WTC11 (cell line): ENCODE results near the gene LTBP3. TPM values are rescaled to one million over a fixed set of nuclear protein-coding genes. Genes with fewer than 3 reads are reported as not detected.

Experiments
- ATAC-seq: fragments of 200-7000 bp; cut with Tn5 transposase; 2 replicates; pipeline ENCODE4 v1.10.0; 2021; ENCODE audit warnings: mild to moderate bottlenecking, moderate library complexity
- CTCF ChIA-PET: fragments of 300-600 bp; sonication (Branson Sonifier 250); formaldehyde crosslinking; loops from one replicate; lab custom pipeline; 2021; ENCODE audit warnings: antibody characterized with exemption; lab: Charles Lee
- POLR2A ChIA-PET: fragments of 350-600 bp; sonication (Branson Sonifier 250); formaldehyde crosslinking; loops from one replicate; lab custom pipeline; 2021; ENCODE audit warnings: antibody characterized with exemption; lab: Charles Lee
- DNase-seq: peaks from one replicate; pipeline ENCODE4 v3.0.0; 2021; ENCODE audit warnings: low spot score
- H3K27ac Mint-ChIP-seq: 2 replicates; pipeline ENCODE4 v1.8.0; 2021; ENCODE audit warnings: mixed read lengths
- H3K27me3 Mint-ChIP-seq: 2 replicates; pipeline ENCODE4 v1.8.0; 2021; ENCODE audit warnings: low read depth, mild to moderate bottlenecking, moderate library complexity, mixed read lengths
- H3K36me3 Mint-ChIP-seq: 2 replicates; pipeline ENCODE4 v1.8.0; 2021; ENCODE audit warnings: mixed read lengths
- H3K4me1 Mint-ChIP-seq: 2 replicates; pipeline ENCODE4 v1.8.0; 2022; ENCODE audit warnings: mixed read lengths
- H3K4me3 Mint-ChIP-seq: 2 replicates; pipeline ENCODE4 v1.8.0; 2021; ENCODE audit warnings: mild to moderate bottlenecking, moderate library complexity, mixed read lengths
- H3K9me3 Mint-ChIP-seq: 2 replicates; pipeline ENCODE4 v1.8.0; 2021; ENCODE audit warnings: mixed read lengths
- CBFB ChIP-seq: sonication (generic); formaldehyde crosslinking; IDR thresholded peaks from 2 replicates; pipeline ENCODE4 v1.8.1; 2022; ENCODE audit warnings: mild to moderate bottlenecking, low read depth, missing genetic modification reagents
- KAT7 ChIP-seq: sonication (generic); formaldehyde crosslinking; IDR thresholded peaks from 2 replicates; pipeline ENCODE4 v1.8.1; 2023; ENCODE audit warnings: missing genetic modification reagents, mild to moderate bottlenecking, borderline replicate concordance
- NR2C2 ChIP-seq: sonication (generic); formaldehyde crosslinking; IDR thresholded peaks from 2 replicates; pipeline ENCODE4 v1.8.0; 2022; ENCODE audit warnings: mild to moderate bottlenecking, missing genetic modification reagents
- TCF7 ChIP-seq: sonication (generic); formaldehyde crosslinking; IDR thresholded peaks from 2 replicates; pipeline ENCODE4 v1.8.0; 2022; ENCODE audit warnings: mild to moderate bottlenecking, low read depth, missing genetic modification reagents, moderate library complexity
- TP53 ChIP-seq: sonication (generic); formaldehyde crosslinking; IDR thresholded peaks from 2 replicates; pipeline ENCODE4 v1.8.1; 2023; ENCODE audit warnings: mild to moderate bottlenecking, missing genetic modification reagents
- ZNF263 ChIP-seq: sonication (generic); formaldehyde crosslinking; IDR thresholded peaks from 2 replicates; pipeline ENCODE4 v1.8.1; 2022; ENCODE audit warnings: low read depth, mild to moderate bottlenecking, moderate library complexity, missing genetic modification reagents
- ZNF423 ChIP-seq: fragments of 250-450 bp; sonication (Bioruptor Pico); IDR thresholded peaks from 2 replicates; pipeline ENCODE4 v2.1.2; 2022; ENCODE audit warnings: mild to moderate bottlenecking, moderate library complexity
- total RNA-seq: library from RNA; stranded (reverse); gene quantifications from 3 replicates; pipeline ENCODE4 v1.2.3, GENCODE V29; 2021
- TF ChIP-seq, protein P1 (sequence below): sonication (generic); formaldehyde crosslinking; IDR thresholded peaks from 2 replicates; pipeline ENCODE4 v1.8.1; 2023; ENCODE audit warnings: mild to moderate bottlenecking, missing genetic modification reagents, borderline replicate concordance
- TF ChIP-seq, protein P2 (sequence below): sonication (generic); formaldehyde crosslinking; IDR thresholded peaks from 2 replicates; pipeline ENCODE4 v1.8.0; 2022; ENCODE audit warnings: mild to moderate bottlenecking, missing genetic modification reagents
- TF ChIP-seq, protein P3 (sequence below): sonication (generic); formaldehyde crosslinking; IDR thresholded peaks from 2 replicates; pipeline ENCODE4 v1.8.1; 2023; ENCODE audit warnings: mild to moderate bottlenecking, missing genetic modification reagents, moderate library complexity
- TF ChIP-seq, protein P4 (sequence below): sonication (generic); formaldehyde crosslinking; IDR thresholded peaks from 2 replicates; pipeline ENCODE4 v1.8.1; 2023; ENCODE audit warnings: mild to moderate bottlenecking, missing genetic modification reagents
- TF ChIP-seq, protein P5 (sequence below): sonication (generic); formaldehyde crosslinking; IDR thresholded peaks from 2 replicates; pipeline ENCODE4 v1.8.0; 2022; ENCODE audit warnings: mild to moderate bottlenecking, missing genetic modification reagents
- TF ChIP-seq, protein P6 (sequence below): fragments of 250-450 bp; sonication (Bioruptor Pico); IDR thresholded peaks from 2 replicates; pipeline ENCODE4 v1.8.0; 2021; ENCODE audit warnings: mild to moderate bottlenecking
- TF ChIP-seq, protein P7 (sequence below): sonication (generic); formaldehyde crosslinking; conservative IDR thresholded peaks from 2 replicates; pipeline ENCODE4 v1.8.1; 2022; ENCODE audit warnings: mild to moderate bottlenecking, missing genetic modification reagents
- TF ChIP-seq, protein P8 (sequence below): fragments of 250-450 bp; sonication (Bioruptor Pico); IDR thresholded peaks from 2 replicates; pipeline ENCODE4 v2.1.2; 2022; ENCODE audit warnings: mild to moderate bottlenecking, moderate library complexity
- TF ChIP-seq, protein P9 (sequence below): fragments of 200-600 bp; IDR thresholded peaks from 2 replicates; pipeline ENCODE4 v1.8.0; 2022; ENCODE audit warnings: antibody characterized with exemption

Gene LTBP3
- total RNA-seq, 1 experiment from 2014 or later, result 20.7 TPM

DNA sequence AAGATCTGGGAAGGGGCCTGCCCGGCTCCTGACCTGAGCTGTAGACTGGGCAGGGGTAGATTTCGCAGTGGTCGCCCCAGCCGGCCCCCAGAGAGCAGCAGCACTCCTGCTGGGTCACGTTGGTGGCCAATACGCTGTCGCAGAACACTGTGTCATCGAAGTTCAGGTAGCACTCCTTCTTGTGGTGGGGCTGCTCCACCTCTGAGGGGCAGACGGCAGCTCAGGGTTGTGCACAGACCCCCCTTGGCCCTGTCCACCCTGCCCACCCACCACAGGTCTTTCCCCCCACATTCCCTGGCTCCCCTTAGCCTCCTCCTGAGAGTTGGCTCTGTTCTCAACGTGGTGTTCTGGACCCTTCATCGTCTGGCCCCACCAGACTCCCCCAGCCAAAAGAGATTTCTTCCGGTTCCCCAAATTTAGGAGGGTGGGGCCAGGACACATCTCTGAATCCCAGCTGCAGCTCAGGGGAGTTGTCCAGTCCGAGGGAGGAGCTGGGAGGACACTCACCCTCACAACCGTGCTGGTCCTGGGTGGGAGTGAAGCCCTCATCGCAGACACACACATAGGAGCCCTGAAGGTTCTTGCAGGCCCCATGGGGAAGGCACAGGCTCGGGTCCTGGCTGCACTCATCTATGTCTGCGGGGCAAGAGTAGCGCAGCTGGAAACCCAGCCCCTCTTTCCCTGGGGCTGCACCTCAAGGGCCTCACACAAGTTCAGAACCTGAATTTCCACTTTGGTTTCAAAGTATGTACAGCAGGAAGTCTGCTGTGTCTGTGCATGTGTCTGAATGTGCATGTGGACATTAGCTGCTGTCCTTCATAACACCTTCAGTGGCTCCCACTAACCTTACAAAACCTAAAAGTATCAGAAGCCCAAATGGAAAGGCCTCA is 16.8 kb downstream of the LTBP3 start:
- ChIA-PET POLR2A (interaction anchor here (0.6 to 2.1 kb wide), 13 partner anchors 11 to 1262 kb away, joined by 3 to 10 read pairs (median 4); partner anchors contain the start of genes FAM89B, MALAT1 and ZNRD2), CTCF (interaction anchor here (0.6 to 10.3 kb wide), 55 partner anchors 8 to 911 kb away, joined by 3 to 271 read pairs (median 5); partner anchors contain the start of genes CDC42EP2, DPF2, EHBP1L1 and FAM89B)
- Mint-ChIP-seq H3K36me3 (no peaks in the 10 kb centered on the region), H3K4me3 (peak overlapping the region; percentile 68), H3K27ac (no peak overlapping the region), H3K4me1 (peaks cover 10% of the 10 kb centered on the region), H3K9me3 (no peaks in the 10 kb centered on the region), H3K27me3 (peaks cover 68% of the 10 kb centered on the region)
- TF ChIP-seq TP53 (CRISPR knock-in tag), result 0 out of 2 replicates have a peak, but pooled peaks have one; percentile 50
- TF ChIP-seq, protein P1, sequence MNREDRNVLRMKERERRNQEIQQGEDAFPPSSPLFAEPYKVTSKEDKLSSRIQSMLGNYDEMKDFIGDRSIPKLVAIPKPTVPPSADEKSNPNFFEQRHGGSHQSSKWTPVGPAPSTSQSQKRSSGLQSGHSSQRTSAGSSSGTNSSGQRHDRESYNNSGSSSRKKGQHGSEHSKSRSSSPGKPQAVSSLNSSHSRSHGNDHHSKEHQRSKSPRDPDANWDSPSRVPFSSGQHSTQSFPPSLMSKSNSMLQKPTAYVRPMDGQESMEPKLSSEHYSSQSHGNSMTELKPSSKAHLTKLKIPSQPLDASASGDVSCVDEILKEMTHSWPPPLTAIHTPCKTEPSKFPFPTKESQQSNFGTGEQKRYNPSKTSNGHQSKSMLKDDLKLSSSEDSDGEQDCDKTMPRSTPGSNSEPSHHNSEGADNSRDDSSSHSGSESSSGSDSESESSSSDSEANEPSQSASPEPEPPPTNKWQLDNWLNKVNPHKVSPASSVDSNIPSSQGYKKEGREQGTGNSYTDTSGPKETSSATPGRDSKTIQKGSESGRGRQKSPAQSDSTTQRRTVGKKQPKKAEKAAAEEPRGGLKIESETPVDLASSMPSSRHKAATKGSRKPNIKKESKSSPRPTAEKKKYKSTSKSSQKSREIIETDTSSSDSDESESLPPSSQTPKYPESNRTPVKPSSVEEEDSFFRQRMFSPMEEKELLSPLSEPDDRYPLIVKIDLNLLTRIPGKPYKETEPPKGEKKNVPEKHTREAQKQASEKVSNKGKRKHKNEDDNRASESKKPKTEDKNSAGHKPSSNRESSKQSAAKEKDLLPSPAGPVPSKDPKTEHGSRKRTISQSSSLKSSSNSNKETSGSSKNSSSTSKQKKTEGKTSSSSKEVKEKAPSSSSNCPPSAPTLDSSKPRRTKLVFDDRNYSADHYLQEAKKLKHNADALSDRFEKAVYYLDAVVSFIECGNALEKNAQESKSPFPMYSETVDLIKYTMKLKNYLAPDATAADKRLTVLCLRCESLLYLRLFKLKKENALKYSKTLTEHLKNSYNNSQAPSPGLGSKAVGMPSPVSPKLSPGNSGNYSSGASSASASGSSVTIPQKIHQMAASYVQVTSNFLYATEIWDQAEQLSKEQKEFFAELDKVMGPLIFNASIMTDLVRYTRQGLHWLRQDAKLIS (CRISPR knock-in tag), result no peak
- ATAC-seq (peak; percentile 35), DNase-seq (no peak)

DNA sequence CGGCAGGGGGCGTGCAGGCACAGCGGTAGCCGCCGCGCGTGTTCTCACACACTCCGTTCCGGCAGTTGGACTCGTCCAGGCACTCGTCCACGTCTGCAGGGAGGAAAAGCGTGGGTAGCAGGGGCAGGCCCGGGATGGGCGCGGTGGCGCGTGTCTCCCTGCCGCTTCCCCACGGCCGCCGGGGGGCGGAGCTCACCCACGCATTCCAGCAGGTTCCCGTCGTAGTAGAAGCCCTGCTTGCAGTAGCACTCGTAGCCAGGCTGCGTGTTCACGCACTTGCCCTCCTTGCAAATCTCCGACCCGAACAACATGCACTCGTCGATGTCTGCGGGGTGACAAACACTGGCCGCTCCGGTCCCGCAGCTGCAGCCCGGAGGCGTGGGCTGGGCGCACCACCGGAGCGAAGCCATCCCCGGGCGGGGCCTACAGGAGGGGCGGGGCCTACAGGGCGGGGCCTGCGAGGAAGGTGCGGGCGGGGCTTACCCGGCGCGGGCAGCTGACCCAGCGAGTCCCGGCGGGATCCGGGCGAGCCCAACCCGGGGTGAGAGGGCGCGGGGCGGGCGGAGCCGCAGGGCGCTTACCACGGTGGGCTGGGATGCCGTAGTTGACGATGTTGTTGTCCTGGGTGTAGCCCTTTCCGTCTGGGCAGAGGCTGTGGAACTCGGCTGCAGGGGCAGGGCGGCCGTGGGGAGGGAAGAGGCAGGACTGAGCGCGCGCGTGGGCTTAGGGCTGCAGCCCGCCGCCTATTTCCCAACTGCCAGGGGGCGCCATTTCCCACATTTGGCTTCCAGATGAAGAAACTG is 17.7 kb downstream of the LTBP3 start:
- Mint-ChIP-seq H3K27ac (no peak overlapping the region), H3K4me1 (peaks cover 3% of the 10 kb centered on the region), H3K4me3 (peak overlapping the region; percentile 68), H3K27me3 (peaks cover 60% of the 10 kb centered on the region), H3K36me3 (no peaks in the 10 kb centered on the region), H3K9me3 (no peaks in the 10 kb centered on the region)
- POLR2A ChIA-PET, result interaction anchor here (0.6 to 2.1 kb wide), 16 partner anchors 12 to 1261 kb away, joined by 3 to 10 read pairs (median 4); partner anchors contain the start of genes FAM89B, MALAT1, PCNX3 and SCYL1
- CTCF ChIA-PET, result interaction anchor here (0.6 to 10.3 kb wide), 67 partner anchors 9 to 910 kb away, joined by 3 to 271 read pairs (median 4); partner anchors contain the start of genes CDC42EP2, DPF2, EHBP1L1 and FAM89B
- DNase-seq, result peak; percentile 93
- peak; percentile 83 for ATAC-seq
- no peak for TF ChIP-seq KAT7
- TF ChIP-seq, protein P2, sequence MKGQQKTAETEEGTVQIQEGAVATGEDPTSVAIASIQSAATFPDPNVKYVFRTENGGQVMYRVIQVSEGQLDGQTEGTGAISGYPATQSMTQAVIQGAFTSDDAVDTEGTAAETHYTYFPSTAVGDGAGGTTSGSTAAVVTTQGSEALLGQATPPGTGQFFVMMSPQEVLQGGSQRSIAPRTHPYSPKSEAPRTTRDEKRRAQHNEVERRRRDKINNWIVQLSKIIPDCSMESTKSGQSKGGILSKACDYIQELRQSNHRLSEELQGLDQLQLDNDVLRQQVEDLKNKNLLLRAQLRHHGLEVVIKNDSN (CRISPR knock-in tag), result peak; percentile 31; the same call in 1 of the 2 replicates
- TF ChIP-seq ZNF423 (CRISPR knock-in tag), result peak; percentile 30; the same call in 1 of the 2 replicates
- TF ChIP-seq TCF7, result no peak
- TF ChIP-seq, protein P3, sequence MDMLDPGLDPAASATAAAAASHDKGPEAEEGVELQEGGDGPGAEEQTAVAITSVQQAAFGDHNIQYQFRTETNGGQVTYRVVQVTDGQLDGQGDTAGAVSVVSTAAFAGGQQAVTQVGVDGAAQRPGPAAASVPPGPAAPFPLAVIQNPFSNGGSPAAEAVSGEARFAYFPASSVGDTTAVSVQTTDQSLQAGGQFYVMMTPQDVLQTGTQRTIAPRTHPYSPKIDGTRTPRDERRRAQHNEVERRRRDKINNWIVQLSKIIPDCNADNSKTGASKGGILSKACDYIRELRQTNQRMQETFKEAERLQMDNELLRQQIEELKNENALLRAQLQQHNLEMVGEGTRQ (CRISPR knock-in tag), result peak; percentile 68
- TF ChIP-seq, protein P4, sequence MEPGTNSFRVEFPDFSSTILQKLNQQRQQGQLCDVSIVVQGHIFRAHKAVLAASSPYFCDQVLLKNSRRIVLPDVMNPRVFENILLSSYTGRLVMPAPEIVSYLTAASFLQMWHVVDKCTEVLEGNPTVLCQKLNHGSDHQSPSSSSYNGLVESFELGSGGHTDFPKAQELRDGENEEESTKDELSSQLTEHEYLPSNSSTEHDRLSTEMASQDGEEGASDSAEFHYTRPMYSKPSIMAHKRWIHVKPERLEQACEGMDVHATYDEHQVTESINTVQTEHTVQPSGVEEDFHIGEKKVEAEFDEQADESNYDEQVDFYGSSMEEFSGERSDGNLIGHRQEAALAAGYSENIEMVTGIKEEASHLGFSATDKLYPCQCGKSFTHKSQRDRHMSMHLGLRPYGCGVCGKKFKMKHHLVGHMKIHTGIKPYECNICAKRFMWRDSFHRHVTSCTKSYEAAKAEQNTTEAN (CRISPR knock-in tag), result 0 out of 2 replicates have a peak, but pooled peaks have one; percentile 39
- TF ChIP-seq NR2C2, result 0 out of 2 replicates have a peak, but pooled peaks have one; percentile 42
- TF ChIP-seq, protein P5, sequence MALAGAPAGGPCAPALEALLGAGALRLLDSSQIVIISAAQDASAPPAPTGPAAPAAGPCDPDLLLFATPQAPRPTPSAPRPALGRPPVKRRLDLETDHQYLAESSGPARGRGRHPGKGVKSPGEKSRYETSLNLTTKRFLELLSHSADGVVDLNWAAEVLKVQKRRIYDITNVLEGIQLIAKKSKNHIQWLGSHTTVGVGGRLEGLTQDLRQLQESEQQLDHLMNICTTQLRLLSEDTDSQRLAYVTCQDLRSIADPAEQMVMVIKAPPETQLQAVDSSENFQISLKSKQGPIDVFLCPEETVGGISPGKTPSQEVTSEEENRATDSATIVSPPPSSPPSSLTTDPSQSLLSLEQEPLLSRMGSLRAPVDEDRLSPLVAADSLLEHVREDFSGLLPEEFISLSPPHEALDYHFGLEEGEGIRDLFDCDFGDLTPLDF (CRISPR knock-in tag), result 0 out of 2 replicates have a peak, but pooled peaks have one; percentile 22
- no peak for TF ChIP-seq ZNF263
- TF ChIP-seq, protein P6, sequence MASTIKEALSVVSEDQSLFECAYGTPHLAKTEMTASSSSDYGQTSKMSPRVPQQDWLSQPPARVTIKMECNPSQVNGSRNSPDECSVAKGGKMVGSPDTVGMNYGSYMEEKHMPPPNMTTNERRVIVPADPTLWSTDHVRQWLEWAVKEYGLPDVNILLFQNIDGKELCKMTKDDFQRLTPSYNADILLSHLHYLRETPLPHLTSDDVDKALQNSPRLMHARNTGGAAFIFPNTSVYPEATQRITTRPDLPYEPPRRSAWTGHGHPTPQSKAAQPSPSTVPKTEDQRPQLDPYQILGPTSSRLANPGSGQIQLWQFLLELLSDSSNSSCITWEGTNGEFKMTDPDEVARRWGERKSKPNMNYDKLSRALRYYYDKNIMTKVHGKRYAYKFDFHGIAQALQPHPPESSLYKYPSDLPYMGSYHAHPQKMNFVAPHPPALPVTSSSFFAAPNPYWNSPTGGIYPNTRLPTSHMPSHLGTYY (CRISPR knock-in tag), result no peak
- TF ChIP-seq, protein P7, sequence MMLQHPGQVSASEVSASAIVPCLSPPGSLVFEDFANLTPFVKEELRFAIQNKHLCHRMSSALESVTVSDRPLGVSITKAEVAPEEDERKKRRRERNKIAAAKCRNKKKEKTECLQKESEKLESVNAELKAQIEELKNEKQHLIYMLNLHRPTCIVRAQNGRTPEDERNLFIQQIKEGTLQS, result no peak
- TF ChIP-seq, protein P8, sequence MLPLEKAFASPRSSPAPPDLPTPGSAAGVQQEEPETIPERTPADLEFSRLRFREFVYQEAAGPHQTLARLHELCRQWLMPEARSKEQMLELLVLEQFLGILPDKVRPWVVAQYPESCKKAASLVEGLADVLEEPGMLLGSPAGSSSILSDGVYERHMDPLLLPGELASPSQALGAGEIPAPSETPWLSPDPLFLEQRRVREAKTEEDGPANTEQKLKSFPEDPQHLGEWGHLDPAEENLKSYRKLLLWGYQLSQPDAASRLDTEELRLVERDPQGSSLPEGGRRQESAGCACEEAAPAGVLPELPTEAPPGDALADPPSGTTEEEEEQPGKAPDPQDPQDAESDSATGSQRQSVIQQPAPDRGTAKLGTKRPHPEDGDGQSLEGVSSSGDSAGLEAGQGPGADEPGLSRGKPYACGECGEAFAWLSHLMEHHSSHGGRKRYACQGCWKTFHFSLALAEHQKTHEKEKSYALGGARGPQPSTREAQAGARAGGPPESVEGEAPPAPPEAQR, result no peak
- TF ChIP-seq CBFB, result no peak
- TF ChIP-seq, protein P9, sequence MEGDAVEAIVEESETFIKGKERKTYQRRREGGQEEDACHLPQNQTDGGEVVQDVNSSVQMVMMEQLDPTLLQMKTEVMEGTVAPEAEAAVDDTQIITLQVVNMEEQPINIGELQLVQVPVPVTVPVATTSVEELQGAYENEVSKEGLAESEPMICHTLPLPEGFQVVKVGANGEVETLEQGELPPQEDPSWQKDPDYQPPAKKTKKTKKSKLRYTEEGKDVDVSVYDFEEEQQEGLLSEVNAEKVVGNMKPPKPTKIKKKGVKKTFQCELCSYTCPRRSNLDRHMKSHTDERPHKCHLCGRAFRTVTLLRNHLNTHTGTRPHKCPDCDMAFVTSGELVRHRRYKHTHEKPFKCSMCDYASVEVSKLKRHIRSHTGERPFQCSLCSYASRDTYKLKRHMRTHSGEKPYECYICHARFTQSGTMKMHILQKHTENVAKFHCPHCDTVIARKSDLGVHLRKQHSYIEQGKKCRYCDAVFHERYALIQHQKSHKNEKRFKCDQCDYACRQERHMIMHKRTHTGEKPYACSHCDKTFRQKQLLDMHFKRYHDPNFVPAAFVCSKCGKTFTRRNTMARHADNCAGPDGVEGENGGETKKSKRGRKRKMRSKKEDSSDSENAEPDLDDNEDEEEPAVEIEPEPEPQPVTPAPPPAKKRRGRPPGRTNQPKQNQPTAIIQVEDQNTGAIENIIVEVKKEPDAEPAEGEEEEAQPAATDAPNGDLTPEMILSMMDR, result peak; percentile 92
